PC-9 (cell line): ENCODE results near the gene KLHDC1.
"Not testable (repeated sequence)": the region's sequence is repeated elsewhere in the genome, so short reads cannot be mapped to it uniquely, and the experiment has no call there.

ENCODE experiments used
- EZH2 ChIP-seq: fragments of 200-600 bp; sonication (generic); IDR thresholded peaks from 2 replicates; pipeline ENCODE4 v1.8.0; 2017; ENCODE audit warnings: antibody characterized with exemption, low read depth
- TF ChIP-seq, protein P1 (sequence below): fragments of 200-600 bp; sonication (generic); conservative IDR thresholded peaks from 2 replicates; pipeline ENCODE4 v1.6.1; 2017; ENCODE audit warnings: mixed run types, antibody characterized with exemption, mild to moderate bottlenecking, moderate library complexity

DNA sequence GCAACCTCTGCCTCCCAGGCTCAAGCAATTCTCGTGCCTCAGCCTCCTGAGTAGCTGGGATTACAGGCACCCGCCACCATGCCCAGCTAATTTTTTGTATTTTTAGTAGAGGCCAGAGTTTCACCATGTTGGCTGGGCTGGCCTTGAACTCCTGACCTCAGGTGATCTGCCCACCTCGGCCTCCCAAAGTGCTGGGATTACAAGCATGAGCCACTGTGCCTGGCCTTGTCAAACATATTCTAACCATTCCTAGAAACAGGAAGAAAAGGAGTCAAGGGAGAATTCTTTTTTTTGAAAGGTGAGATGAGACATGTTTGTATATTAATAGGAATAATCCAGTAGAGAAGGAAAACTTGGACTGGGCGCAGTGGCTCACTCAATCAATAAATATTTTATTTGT lies 11.6 kb downstream of the KLHDC1 start:
- TF ChIP-seq, protein P1, sequence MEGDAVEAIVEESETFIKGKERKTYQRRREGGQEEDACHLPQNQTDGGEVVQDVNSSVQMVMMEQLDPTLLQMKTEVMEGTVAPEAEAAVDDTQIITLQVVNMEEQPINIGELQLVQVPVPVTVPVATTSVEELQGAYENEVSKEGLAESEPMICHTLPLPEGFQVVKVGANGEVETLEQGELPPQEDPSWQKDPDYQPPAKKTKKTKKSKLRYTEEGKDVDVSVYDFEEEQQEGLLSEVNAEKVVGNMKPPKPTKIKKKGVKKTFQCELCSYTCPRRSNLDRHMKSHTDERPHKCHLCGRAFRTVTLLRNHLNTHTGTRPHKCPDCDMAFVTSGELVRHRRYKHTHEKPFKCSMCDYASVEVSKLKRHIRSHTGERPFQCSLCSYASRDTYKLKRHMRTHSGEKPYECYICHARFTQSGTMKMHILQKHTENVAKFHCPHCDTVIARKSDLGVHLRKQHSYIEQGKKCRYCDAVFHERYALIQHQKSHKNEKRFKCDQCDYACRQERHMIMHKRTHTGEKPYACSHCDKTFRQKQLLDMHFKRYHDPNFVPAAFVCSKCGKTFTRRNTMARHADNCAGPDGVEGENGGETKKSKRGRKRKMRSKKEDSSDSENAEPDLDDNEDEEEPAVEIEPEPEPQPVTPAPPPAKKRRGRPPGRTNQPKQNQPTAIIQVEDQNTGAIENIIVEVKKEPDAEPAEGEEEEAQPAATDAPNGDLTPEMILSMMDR: not testable (repeated sequence)
- TF ChIP-seq EZH2: not testable (repeated sequence)
